HCT116 (cell line): ENCODE results near the gene PRR23A. TPM values are rescaled to one million over a fixed set of nuclear protein-coding genes. Genes with fewer than 3 reads are reported as not detected.

Experiments used
- ATAC-seq: fragments of 200-7000 bp; cut with Tn5 transposase; 2 replicates; pipeline ENCODE4 v1.9.1; 2020; ENCODE audit warnings: mild to moderate bottlenecking, moderate library complexity
- BruUV-seq: library from RNA; stranded (reverse); fragments of 400-500 nt; replicated peaks from 2 replicates; lab custom pipeline; 2021; lab: Mats Ljungman, UMichigan
- CTCF ChIA-PET: fragments of 300-600 bp; sonication (Branson Sonifier 250); formaldehyde crosslinking; loops from one replicate; lab custom pipeline; 2021; ENCODE audit warnings: antibody characterized with exemption; lab: Charles Lee
- POLR2A ChIA-PET: fragments of 300-600, 350-600 bp; sonication (Branson Sonifier 250); formaldehyde crosslinking; loops from one replicate; lab custom pipeline; 2021; ENCODE audit warnings: antibody characterized with exemption; lab: Charles Lee
- RAD21 ChIA-PET, 2 experiments: fragments of 300-600 bp; sonication (Branson Sonifier 250); formaldehyde crosslinking; loops; one replicate each; lab custom pipeline; 2023; ENCODE audit warnings: low total read pairs in 2 of 2; ENCODE audit not compliant: uncharacterized antibody in 2 of 2, unreplicated experiment in 2 of 2, low non-redundant PET in 1 of 2; lab: Charles Lee
- DNase-seq: peaks from one replicate; pipeline ENCODE4 v3.0.0-alpha.2; 2010; ENCODE audit warnings: low read depth, low spot score
- H2AFZ ChIP-seq: fragments of 200-600 bp; shearing (Covaris generic), sonication (generic); 2 replicates; pipeline ENCODE4 v1.6.1; 2017; ENCODE audit warnings: low read depth, mixed run types, mixed read lengths, antibody characterized with exemption, low read length; ENCODE audit not compliant: poor library complexity, severe bottlenecking
- H3K27ac ChIP-seq: 2 replicates; pipeline ENCODE4 v1.5.1; 2012; ENCODE audit warnings: low read depth, low read length
- H3K27me3 ChIP-seq: fragments of 200-600 bp; sonication (generic); 2 replicates; pipeline ENCODE4 v1.6.1; 2016; ENCODE audit warnings: mixed run types, low read length, mixed read lengths; ENCODE audit not compliant: insufficient read depth
- H3K36me3 ChIP-seq, 2 experiments: fragments of 200-500 bp in 1 of 2; fragments of 200-600 bp in 1 of 2; sonication (Bioruptor generic) in 1 of 2; sonication (generic) in 1 of 2; 2 replicates each; pipeline versions ENCODE4 v1.5.1 to v1.6.1; 2014 to 2016; ENCODE audit warnings: low read length in 2 of 2, inconsistent platforms in 1 of 2, mixed read lengths in 1 of 2, mixed run types in 1 of 2; ENCODE audit not compliant: insufficient read depth in 2 of 2, control insufficient read depth in 1 of 2
- H3K4me1 ChIP-seq, 2 experiments: fragments of 200-600 bp in 1 of 2; sonication (generic) in 1 of 2; 2 replicates each; pipeline versions ENCODE4 v1.5.1 to v1.6.1; 2012 to 2017; ENCODE audit warnings: low read length in 2 of 2, inconsistent platforms in 1 of 2, mild to moderate bottlenecking in 1 of 2, mixed read lengths in 1 of 2, mixed run types in 1 of 2, moderate library complexity in 1 of 2; ENCODE audit not compliant: insufficient read depth in 2 of 2, control insufficient read depth in 1 of 2
- H3K4me2 ChIP-seq: fragments of 200-600 bp; sonication (generic); 2 replicates; pipeline ENCODE4 v1.6.1; 2017; ENCODE audit warnings: mixed run types, low read length, mixed read lengths
- H3K4me3 ChIP-seq, 2 experiments: fragments of 200-600 bp in 1 of 2; sonication (generic) in 1 of 2; replicated peaks in 1 of 2; 2 replicates each; pipeline ENCODE4 v1.5.1; 2011 to 2016; ENCODE audit warnings: low read length in 2 of 2, control low read depth in 1 of 2, low read depth in 1 of 2, mild to moderate bottlenecking in 1 of 2, mixed read lengths in 1 of 2, mixed run types in 1 of 2
- H3K79me2 ChIP-seq: fragments of 200-600 bp; sonication (generic); 2 replicates; pipeline ENCODE4 v1.6.1; 2017; ENCODE audit warnings: mild to moderate bottlenecking, mixed run types, low read length, moderate library complexity, mixed read lengths; ENCODE audit not compliant: insufficient read depth
- H3K9ac ChIP-seq: fragments of 200-600 bp; sonication (generic); 2 replicates; pipeline ENCODE4 v1.6.1; 2016; ENCODE audit warnings: low read length, mixed read lengths
- H3K9me2 ChIP-seq: fragments of 200-600 bp; sonication (generic), shearing (Covaris generic); 2 replicates; pipeline ENCODE4 v1.6.1; 2017; ENCODE audit warnings: mixed run types, mild to moderate bottlenecking, moderate library complexity; ENCODE audit not compliant: insufficient read depth
- H3K9me3 ChIP-seq, 2 experiments: fragments of 200-500 bp in 1 of 2; fragments of 200-600 bp in 1 of 2; sonication (Bioruptor generic) in 1 of 2; sonication (generic) in 1 of 2; 2 replicates each; pipeline ENCODE4 v1.6.1; 2014 to 2017; ENCODE audit warnings: low read length in 2 of 2, mixed read lengths in 2 of 2, inconsistent platforms in 1 of 2, low read depth in 1 of 2, mild to moderate bottlenecking in 1 of 2, mixed run types in 1 of 2, moderate library complexity in 1 of 2; ENCODE audit not compliant: control insufficient read depth in 1 of 2, insufficient read depth in 1 of 2
- H4K20me1 ChIP-seq: fragments of 200-600 bp; sonication (generic), shearing (Covaris generic); 2 replicates; pipeline ENCODE4 v1.6.1; 2017; ENCODE audit warnings: mixed run types, mild to moderate bottlenecking, moderate library complexity; ENCODE audit not compliant: insufficient read depth
- ATF3 ChIP-seq: IDR thresholded peaks from 2 replicates; pipeline ENCODE4 v1.6.1; 2012
- CBX3 ChIP-seq: IDR thresholded peaks from 2 replicates; pipeline ENCODE4 v1.6.1; 2012; ENCODE audit warnings: low read depth
- CEBPB ChIP-seq: IDR thresholded peaks from 2 replicates; pipeline ENCODE4 v1.6.1; 2012; ENCODE audit warnings: low read depth
- EGR1 ChIP-seq: IDR thresholded peaks from 2 replicates; pipeline ENCODE4 v1.6.1; 2012; ENCODE audit warnings: low read depth
- ELF1 ChIP-seq: IDR thresholded peaks from 2 replicates; pipeline ENCODE4 v1.6.1; 2012; ENCODE audit warnings: low read depth, borderline replicate concordance
- EZH2phosphoT487 ChIP-seq: fragments of 200-600 bp; IDR thresholded peaks from 2 replicates; pipeline ENCODE4 v1.6.1; 2018; ENCODE audit warnings: antibody characterized with exemption, borderline replicate concordance
- MAX ChIP-seq: IDR thresholded peaks from 2 replicates; pipeline ENCODE4 v1.6.1; 2012
- POLR2AphosphoS5 ChIP-seq: IDR thresholded peaks from 2 replicates; pipeline ENCODE4 v1.6.1; 2011; ENCODE audit warnings: mild to moderate bottlenecking, low read depth, low read length, moderate library complexity
- RAD21 ChIP-seq: IDR thresholded peaks from 2 replicates; pipeline ENCODE4 v1.6.1; 2012; ENCODE audit warnings: low read depth, mild to moderate bottlenecking
- SIN3A ChIP-seq: IDR thresholded peaks from 2 replicates; pipeline ENCODE4 v1.6.1; 2012; ENCODE audit warnings: low read depth
- YY1 ChIP-seq: IDR thresholded peaks from 2 replicates; pipeline ENCODE4 v1.6.1; 2011; ENCODE audit warnings: low read length, low read depth, moderate library complexity, mild to moderate bottlenecking; ENCODE audit not compliant: insufficient replicate concordance; ENCODE audit errors: extremely low read depth
- ZBTB33 ChIP-seq: IDR thresholded peaks from 2 replicates; pipeline ENCODE4 v1.6.1; 2011; ENCODE audit warnings: mild to moderate bottlenecking, low read length, moderate library complexity; ENCODE audit not compliant: insufficient replicate concordance; ENCODE audit errors: extremely low read depth
- ZFX ChIP-seq: fragments of 450-650 bp; IDR thresholded peaks from 2 replicates; pipeline ENCODE4 v1.6.1; 2017
- intact Hi-C: fragments of 100-400 bp; cut with micrococcal nuclease; formaldehyde crosslinking; loops from 2 replicates; pipeline ENCODE4 v1.10.0; 2022
- total RNA-seq: library from RNA; stranded (reverse); gene quantifications from one replicate; pipeline ENCODE4 v1.2.1, GENCODE V29; 2021; ENCODE audit not compliant: unreplicated experiment

PRR23A gene
- total RNA-seq, 1 experiment from 2014 or later: not detected

- Histone ChIP-seq H3K27me3 (no peaks in the 10 kb centered on the region), H3K9me2 (no peaks in the 10 kb centered on the region), H3K36me3 (no peaks in the 10 kb centered on the region), H3K4me1 (no peaks in the 10 kb centered on the region)
- POLR2A ChIA-PET: no interaction called here
- no peak for TF ChIP-seq CEBPB
- no peak for TF ChIP-seq CBX3
- no peak for TF ChIP-seq SIN3A
- TF ChIP-seq ZFX: no peak
- no peak for TF ChIP-seq ATF3
- TF ChIP-seq ELF1: no peak
- no peak for TF ChIP-seq RAD21
- TF ChIP-seq POLR2AphosphoS5: no peak
- no peak for TF ChIP-seq ZBTB33
- TF ChIP-seq YY1: no peak
- no peak for TF ChIP-seq MAX
- no peak for TF ChIP-seq EZH2phosphoT487
- TF ChIP-seq EGR1: no peak
- TF ChIP-seq, all 23 proteins: peak for 0
- Histone ChIP-seq H2AFZ (no peak overlapping the region), H3K4me3 (no peak overlapping the region), H3K79me2 (no peaks in the 10 kb centered on the region), H3K4me2 (no peak overlapping the region), H3K27ac (no peak overlapping the region), H3K9me3 (no peaks in the 10 kb centered on the region), H3K9ac (no peak overlapping the region), H4K20me1 (no peaks in the 10 kb centered on the region)
- DNase-seq: no peak
- BruUV-seq: no TSS peak
- ATAC-seq: no peak
- intact Hi-C loops: no loop called here
- RAD21 ChIA-PET: interaction anchor here in 1 of 2 experiments (1.1 kb wide), 1 partner anchor 18 kb away, joined by 3 read pairs; no protein-coding TSS in a partner anchor
- CTCF ChIA-PET: interaction anchor here (1.2 to 3.1 kb wide), 3 partner anchors 11 to 37 kb away, joined by 3 to 9 read pairs (median 8); no protein-coding TSS in a partner anchor
Observed at GRCh38 chr3:138960417-138960852, 45.6 kb downstream of the PRR23A start.

Other genes with a start within 250 kb of the PRR23A start
- gene PIK3CB, start 171.3 kb downstream of the PRR23A start, total RNA-seq: 44.3 TPM
- gene FOXL2, start 59.1 kb downstream of the PRR23A start, total RNA-seq: not detected
- gene FOXL2NB, start 59.1 kb downstream of the PRR23A start, total RNA-seq: 0.93 TPM
- gene PRR23B, start 14.7 kb upstream of the PRR23A start, total RNA-seq: not detected
- gene PRR23C, start 38.6 kb upstream of the PRR23A start, total RNA-seq: not detected